CD4-positive, alpha-beta T cell (primary cell): ENCODE results near the gene MRNIP. TPM values are rescaled to one million over a fixed set of nuclear protein-coding genes. Genes with fewer than 3 reads are reported as not detected.
A peak's percentile ranks its signal among the peaks of the same experiment; 100 is the strongest.

Experiments used
- ATAC-seq: fragments of 200-7000 bp; cut with Tn5 transposase; one replicate; pipeline ENCODE4 v1.10.0; 2022; ENCODE audit warnings: mild to moderate bottlenecking; ENCODE audit not compliant: poor library complexity
- CTCF ChIA-PET: fragments of 350-600 bp; sonication (Branson Sonifier 250); formaldehyde crosslinking; loops from one replicate; lab custom pipeline; 2021; ENCODE audit warnings: antibody characterized with exemption, inconsistent platforms; lab: Charles Lee
- POLR2A ChIA-PET: fragments of 350-600 bp; sonication (Branson Sonifier 250); formaldehyde crosslinking; loops from one replicate; lab custom pipeline; 2021; ENCODE audit warnings: antibody characterized with exemption, inconsistent platforms; lab: Charles Lee
- DNase-seq, 14 experiments: peaks; one replicate each; pipeline ENCODE4 v3.0.0-alpha.2; 2013 to 2020; ENCODE audit warnings: mixed read lengths in 2 of 14
- H3K27ac ChIP-seq, 2 donors: one replicate each; pipeline versions ENCODE4 v1.5.1 to v1.7.0; 2013; ENCODE audit warnings: low read length in 2 of 2, low read depth in 1 of 2, mild to moderate bottlenecking in 1 of 2
- H3K27me3 ChIP-seq, 2 experiments: 1 replicate in 1 of 2; 2 replicates in 1 of 2; pipeline versions ENCODE4 v1.6.1 to v1.7.0; 2013; ENCODE audit warnings: low read length in 2 of 2, control low read depth in 1 of 2, mild to moderate bottlenecking in 1 of 2, moderate library complexity in 1 of 2; ENCODE audit not compliant: insufficient read depth in 2 of 2, control insufficient read depth in 1 of 2
- H3K36me3 ChIP-seq: one replicate; pipeline ENCODE4 v1.6.1; 2013; ENCODE audit warnings: low read length, control low read depth; ENCODE audit not compliant: insufficient read depth
- H3K4me1 ChIP-seq: one replicate; pipeline ENCODE4 v1.6.1; 2013; ENCODE audit warnings: low read length, control low read depth; ENCODE audit not compliant: insufficient read depth
- H3K4me3 ChIP-seq: one replicate; pipeline ENCODE4 v1.5.1; 2013; ENCODE audit warnings: mild to moderate bottlenecking, low read length, moderate library complexity
- H3K9me3 ChIP-seq, 2 experiments: 1 replicate in 1 of 2; 2 replicates in 1 of 2; pipeline versions ENCODE4 v1.6.1 to v1.7.0; 2013; ENCODE audit warnings: low read length in 2 of 2, mild to moderate bottlenecking in 2 of 2, control low read depth in 1 of 2, moderate library complexity in 1 of 2; ENCODE audit not compliant: control insufficient read depth in 1 of 2, insufficient read depth in 1 of 2
- H3K27ac Mint-ChIP-seq: one replicate; pipeline ENCODE4 v1.8.0; 2020; ENCODE audit warnings: mixed read lengths
- H3K27me3 Mint-ChIP-seq: one replicate; pipeline ENCODE4 v1.8.0; 2021; ENCODE audit warnings: mixed read lengths
- H3K36me3 Mint-ChIP-seq: one replicate; pipeline ENCODE4 v1.8.0; 2021; ENCODE audit warnings: low read depth, mixed read lengths
- H3K4me1 Mint-ChIP-seq: one replicate; pipeline ENCODE4 v1.8.0; 2021; ENCODE audit warnings: low read depth, mixed read lengths
- H3K4me3 Mint-ChIP-seq: one replicate; pipeline ENCODE4 v1.8.0; 2020; ENCODE audit warnings: mild to moderate bottlenecking, mixed read lengths
- H3K9me3 Mint-ChIP-seq: one replicate; pipeline ENCODE4 v1.8.0; 2020; ENCODE audit warnings: mixed read lengths
- CTCF ChIP-seq: fragments of 200-600 bp; IDR thresholded peaks from one replicate; pipeline ENCODE4 v1.8.0; 2022; ENCODE audit warnings: antibody characterized with exemption, mild to moderate bottlenecking
- intact Hi-C, 2 experiments: fragments of 100-400 bp; cut with DNase I in 1 of 2; cut with micrococcal nuclease in 1 of 2; formaldehyde crosslinking; loops; one replicate each; pipeline versions ENCODE4 v1.15.1 to v1.9.0; 2023 to 2025; cut with DNase I, micrococcal nuclease
- total RNA-seq, 174 experiments: library from RNA in 2 of 174; stranded (reverse) in 2 of 174; gene quantifications; one replicate each; pipeline ENCODE4 v1.2.3 and lab custom pipeline; 2021 to 2026

Gene MRNIP
- total RNA-seq, 2 experiments from 2014 or later, result 31.8 to 32.8 TPM

GRCh38 chr5:179819296-179820126, 39.1 kb downstream of the MRNIP start:
- peaks cover 21% of the 10 kb centered on the region for H3K36me3 ChIP-seq
- no peaks in the 10 kb centered on the region for H3K9me3 ChIP-seq
- POLR2A ChIA-PET, result interaction anchor here (0.7 to 4.5 kb wide), 13 partner anchors 8 to 1615 kb away, joined by 3 to 48 read pairs (median 7); partner anchors contain the start of genes HNRNPAB, HNRNPH1, LTC4S and MAML1
- H3K9me3 Mint-ChIP-seq, result no peaks in the 10 kb centered on the region
- H3K4me3 ChIP-seq, result peak overlapping the region; percentile 83
- H3K27ac Mint-ChIP-seq, result peak overlapping the region; percentile 81
- peaks cover 29% of the 10 kb centered on the region for H3K36me3 Mint-ChIP-seq
- peaks cover 5% of the 10 kb centered on the region for H3K27me3 Mint-ChIP-seq
- H3K4me1 ChIP-seq, result peaks cover 69% of the 10 kb centered on the region
- intact Hi-C loops, result loop anchor here (1.0 to 5.0 kb wide), 4 partner anchors 8 to 39 kb away; partner anchors contain the start of genes MRNIP (in 2 of the 2) and MGAT4B (in 1 of the 2)
- H3K27ac ChIP-seq, result peak overlapping the region; percentile 95 to 96
- no peak for TF ChIP-seq CTCF
- H3K27me3 ChIP-seq, result peaks cover 0 to 4% of the 10 kb centered on the region in 2 experiments
- DNase-seq, result peak in 4 of 14 experiments; percentile 46 to 76 (median 60)
- CTCF ChIA-PET, result interaction anchor here (1.5 kb wide), 1 partner anchor 24 kb away, joined by 3 read pairs; no protein-coding TSS in a partner anchor
- no peak for ATAC-seq
- peak overlapping the region; percentile 89 for H3K4me3 Mint-ChIP-seq
- H3K4me1 Mint-ChIP-seq, result peaks cover 58% of the 10 kb centered on the region

GRCh38 chr5:179818746-179819295, 39.8 kb downstream of the MRNIP start:
- Histone ChIP-seq H3K9me3 (no peaks in the 10 kb centered on the region), H3K4me3 (peak overlapping the region; percentile 53), H3K27me3 (peaks cover 0 to 4% of the 10 kb centered on the region in 2 experiments), H3K27ac (peak overlapping the region; percentile 95 to 96), H3K36me3 (peaks cover 19% of the 10 kb centered on the region), H3K4me1 (peaks cover 62% of the 10 kb centered on the region)
- H3K36me3 Mint-ChIP-seq, result peaks cover 25% of the 10 kb centered on the region
- no peaks in the 10 kb centered on the region for H3K9me3 Mint-ChIP-seq
- no peak for TF ChIP-seq CTCF
- H3K27me3 Mint-ChIP-seq, result peaks cover 5% of the 10 kb centered on the region
- ATAC-seq (peak; percentile 45), DNase-seq (peak; percentile 66 to 97 (median 81))
- peak overlapping the region; percentile 78 for H3K27ac Mint-ChIP-seq
- intact Hi-C loops, result no loop called here
- POLR2A ChIA-PET, result interaction anchor here (1.0 to 4.5 kb wide), 5 partner anchors 8 to 86 kb away, joined by 3 to 48 read pairs (median 13); partner anchors contain the start of genes LTC4S, MAML1 and MGAT4B
- H3K4me1 Mint-ChIP-seq, result peaks cover 56% of the 10 kb centered on the region
- peak overlapping the region; percentile 84 for H3K4me3 Mint-ChIP-seq
- CTCF ChIA-PET, result no interaction called here

GRCh38 chr5:179817890-179818745, 40.5 kb downstream of the MRNIP start:
- Mint-ChIP-seq H3K36me3 (peaks cover 27% of the 10 kb centered on the region), H3K4me3 (peak overlapping the region; percentile 84), H3K4me1 (peaks cover 52% of the 10 kb centered on the region), H3K27me3 (peaks cover 5% of the 10 kb centered on the region), H3K27ac (peak overlapping the region; percentile 78), H3K9me3 (no peaks in the 10 kb centered on the region)
- ChIA-PET POLR2A (interaction anchor here (4.5 kb wide), 1 partner anchor 11 kb away, joined by 48 read pairs; the partner anchor contains the start of gene MGAT4B), CTCF (interaction anchor here (1.0 kb wide), 1 partner anchor 16 kb away, joined by 5 read pairs; no protein-coding TSS in a partner anchor)
- no peak for DNase-seq
- intact Hi-C loops, result no loop called here
- Histone ChIP-seq H3K4me1 (peaks cover 58% of the 10 kb centered on the region), H3K9me3 (no peaks in the 10 kb centered on the region), H3K36me3 (peaks cover 12% of the 10 kb centered on the region), H3K27me3 (peaks cover 0 to 4% of the 10 kb centered on the region in 2 experiments), H3K4me3 (peak overlapping the region; percentile 53), H3K27ac (peak overlapping the region; percentile 50 to 80)
- no peak for TF ChIP-seq CTCF
- no peak for ATAC-seq
